HepG2 (cell line): ENCODE measurements around the gene KLHL40. TPM values are rescaled to one million over a fixed set of nuclear protein-coding genes. Genes with fewer than 3 reads are reported as not detected.

ENCODE experiments used
- AGO2 ChIP-seq: fragments of 200-400 bp; formaldehyde crosslinking; optimal IDR thresholded peaks from 2 replicates; pipeline ENCODE3; 2017; ENCODE audit warnings: mild to moderate bottlenecking, low read depth, low read length, moderate library complexity
- ARID5B ChIP-seq: IDR thresholded peaks from 2 replicates; pipeline ENCODE4 v1.4.0; 2020; ENCODE audit warnings: mild to moderate bottlenecking, missing genetic modification reagents
- EEA1 ChIP-seq: sonication (generic); formaldehyde crosslinking; IDR thresholded peaks from 2 replicates; pipeline ENCODE4 v1.5.1; 2020; ENCODE audit warnings: mild to moderate bottlenecking, missing genetic modification reagents, borderline replicate concordance
- EED ChIP-seq: sonication (generic); formaldehyde crosslinking; IDR thresholded peaks from 2 replicates; pipeline ENCODE4 v1.5.0; 2020; ENCODE audit warnings: mild to moderate bottlenecking, missing genetic modification reagents
- IRF9 ChIP-seq: sonication (generic); formaldehyde crosslinking; IDR thresholded peaks from 2 replicates; pipeline ENCODE4 v1.8.0; 2022; ENCODE audit warnings: missing genetic modification reagents, mild to moderate bottlenecking, borderline replicate concordance
- KAT7 ChIP-seq: IDR thresholded peaks from 2 replicates; pipeline ENCODE4 v1.6.1; 2018; ENCODE audit warnings: borderline replicate concordance, missing compliant biosample characterization
- KDM6A ChIP-seq: IDR thresholded peaks from 2 replicates; pipeline ENCODE4 v1.6.1; 2016; ENCODE audit warnings: low read depth
- MED1 ChIP-seq: sonication (generic); formaldehyde crosslinking; IDR thresholded peaks from 2 replicates; pipeline ENCODE4 v1.4.0; 2020; ENCODE audit warnings: missing genetic modification reagents
- PHB2 ChIP-seq: fragments of 450-650 bp; IDR thresholded peaks from 2 replicates; pipeline ENCODE4 v1.6.1; 2018; ENCODE audit not compliant: partially characterized antibody
- RARG ChIP-seq: sonication (generic); formaldehyde crosslinking; IDR thresholded peaks from 2 replicates; pipeline ENCODE4 v1.4.0; 2020; ENCODE audit warnings: low read depth, mild to moderate bottlenecking, missing genetic modification reagents
- RBAK ChIP-seq: sonication (generic); formaldehyde crosslinking; IDR thresholded peaks from 2 replicates; pipeline ENCODE4 v1.5.1; 2020; ENCODE audit warnings: mild to moderate bottlenecking, missing genetic modification reagents
- SMAD3 ChIP-seq: sonication (generic); formaldehyde crosslinking; IDR thresholded peaks from 2 replicates; pipeline ENCODE4 v1.4.0; 2020; ENCODE audit warnings: missing genetic modification reagents
- STAT6 ChIP-seq: sonication (generic); formaldehyde crosslinking; IDR thresholded peaks from 2 replicates; pipeline ENCODE4 v1.4.0; 2020; ENCODE audit warnings: missing genetic modification reagents, mild to moderate bottlenecking, borderline replicate concordance
- THAP11 ChIP-seq: IDR thresholded peaks from 2 replicates; pipeline ENCODE4 v1.6.1; 2016; ENCODE audit warnings: missing biosample characterization, missing genetic modification reagents
- TP53 ChIP-seq: sonication (generic); formaldehyde crosslinking; conservative IDR thresholded peaks from 2 replicates; pipeline ENCODE4 v1.4.0; 2020; ENCODE audit warnings: missing genetic modification reagents
- ZBTB38 ChIP-seq: sonication (generic); formaldehyde crosslinking; IDR thresholded peaks from 2 replicates; pipeline ENCODE4 v1.5.1; 2020; ENCODE audit warnings: mild to moderate bottlenecking, missing genetic modification reagents
- ZFY ChIP-seq: sonication (generic); formaldehyde crosslinking; IDR thresholded peaks from 2 replicates; pipeline ENCODE4 v1.4.0; 2020; ENCODE audit warnings: missing genetic modification reagents
- ZNF569 ChIP-seq: sonication (generic); formaldehyde crosslinking; IDR thresholded peaks from 2 replicates; pipeline ENCODE4 v1.5.0; 2020; ENCODE audit warnings: mild to moderate bottlenecking, missing genetic modification reagents, moderate library complexity, borderline replicate concordance
- ZNF597 ChIP-seq: sonication (generic); formaldehyde crosslinking; IDR thresholded peaks from 2 replicates; pipeline ENCODE4 v1.5.0; 2020; ENCODE audit warnings: missing genetic modification reagents
- ZNF761 ChIP-seq: sonication (generic); formaldehyde crosslinking; conservative IDR thresholded peaks from 2 replicates; pipeline ENCODE4 v1.4.0; 2020; ENCODE audit warnings: mild to moderate bottlenecking, missing genetic modification reagents
- ZSCAN12 ChIP-seq: sonication (generic); formaldehyde crosslinking; IDR thresholded peaks from 2 replicates; pipeline ENCODE4 v1.9.0; 2021; ENCODE audit warnings: mild to moderate bottlenecking, missing genetic modification reagents
- polyA plus RNA-seq, 8 experiments: library from polyadenylated mRNA; depleted of rRNA in 3 of 8; stranded (reverse) in 7 of 8; unstranded in 1 of 8; fragments of >200 nt; fragmentation: Illumina TruSeq in 4 of 8; extraction: Trizol in 4 of 8; gene quantifications; 2 replicates each; pipeline versions ENCODE4 v1.2.1 to v1.2.3, GENCODE V29; 2011 to 2016; ENCODE audit warnings: low read depth in 4 of 8, missing spikeins in 1 of 8, mixed read lengths in 1 of 8; ENCODE audit not compliant: insufficient read depth in 1 of 8
- total RNA-seq, 5 experiments: library from RNA; depleted of rRNA; stranded (reverse); fragments of >200 nt; fragmentation: Illumina TruSeq; extraction: Trizol; gene quantifications; 2 replicates each; pipeline ENCODE4 v1.2.3, GENCODE V29; 2016; ENCODE audit warnings: low read depth in 1 of 5

The KLHL40 gene
- total and polyA plus RNA-seq, 2 of the 13 experiments (the other 11 are each of a cell fraction or from before 2014, with no cell fraction given), result not detected

GRCh38 chr3:42732196-42732828 lies 47.0 kb downstream of the KLHL40 start (continued):
- TF ChIP-seq STAT6 (CRISPR knock-in tag) (no peak), KDM6A (CRISPR knock-in tag) (peak; percentile 82), ZSCAN12 (no peak), PHB2 (no peak), ZNF761 (CRISPR knock-in tag) (no peak; the same call in 1 of the 2 replicates), THAP11 (0 out of 2 replicates have a peak, but pooled peaks have one; percentile 21), ZNF569 (CRISPR knock-in tag) (no peak), ARID5B (peak; percentile 81), RBAK (CRISPR knock-in tag) (no peak; the same call in 1 of the 2 replicates), ZNF597 (no peak), IRF9 (CRISPR knock-in tag) (peak; percentile 81; the same call in 1 of the 2 replicates), KAT7 (CRISPR knock-in tag) (no peak), MED1 (CRISPR knock-in tag) (peak; percentile 86), RARG (no peak), EED (CRISPR knock-in tag) (no peak), AGO2 (no peak), ZFY (no peak), TP53 (CRISPR knock-in tag) (no peak), SMAD3 (CRISPR knock-in tag) (no peak), EEA1 (CRISPR knock-in tag) (no peak), ZBTB38 (CRISPR knock-in tag) (no peak)
